Nephron progenitor cell (in vitro differentiated cells): Measurements from ENCODE around the gene EGLN3.

Experiments used
- DNase-seq: peaks from one replicate; pipeline ENCODE4 v3.0.0; 2021
- H3K27ac Mint-ChIP-seq: 2 replicates; pipeline ENCODE4 v1.8.0; 2021; ENCODE audit warnings: mild to moderate bottlenecking, moderate library complexity, mixed read lengths
- H3K27me3 Mint-ChIP-seq: 2 replicates; pipeline ENCODE4 v1.8.0; 2021; ENCODE audit warnings: mild to moderate bottlenecking, low read depth, mixed read lengths; ENCODE audit not compliant: poor library complexity
- H3K36me3 Mint-ChIP-seq: 2 replicates; pipeline ENCODE4 v1.8.0; 2021; ENCODE audit warnings: low read depth, mixed read lengths
- H3K4me1 Mint-ChIP-seq: 2 replicates; pipeline ENCODE4 v1.8.0; 2021; ENCODE audit warnings: mixed read lengths
- H3K4me3 Mint-ChIP-seq: 2 replicates; pipeline ENCODE4 v1.8.0; 2021; ENCODE audit warnings: mild to moderate bottlenecking, moderate library complexity, mixed read lengths
- H3K9me3 Mint-ChIP-seq: 2 replicates; pipeline ENCODE4 v1.8.0; 2021; ENCODE audit warnings: mild to moderate bottlenecking, moderate library complexity, mixed read lengths
- CTCF ChIP-seq: fragments of 200-600 bp; sonication (generic); IDR thresholded peaks from 2 replicates; pipeline ENCODE4 v1.5.0; 2021; ENCODE audit warnings: antibody characterized with exemption

EGLN3 gene

GRCh38 chr14:33945210-33946088 is 5.4 kb downstream of the EGLN3 start:
- no peak overlapping the region for H3K27ac Mint-ChIP-seq
- H3K4me3 Mint-ChIP-seq = no peak overlapping the region
- peaks cover 30% of the 10 kb centered on the region for H3K27me3 Mint-ChIP-seq
- no peaks in the 10 kb centered on the region for H3K9me3 Mint-ChIP-seq
- H3K4me1 Mint-ChIP-seq = peaks cover 47% of the 10 kb centered on the region
- DNase-seq = no peak
- H3K36me3 Mint-ChIP-seq = peaks cover 16% of the 10 kb centered on the region
- TF ChIP-seq CTCF = no peak

GRCh38 chr14:33943096-33943883 is 7.6 kb downstream of the EGLN3 start:
- peaks cover 38% of the 10 kb centered on the region for H3K4me1 Mint-ChIP-seq
- DNase-seq = no peak
- H3K27me3 Mint-ChIP-seq = peaks cover 9% of the 10 kb centered on the region
- peaks cover 25% of the 10 kb centered on the region for H3K36me3 Mint-ChIP-seq
- H3K27ac Mint-ChIP-seq = no peak overlapping the region
- H3K4me3 Mint-ChIP-seq = no peak overlapping the region
- H3K9me3 Mint-ChIP-seq = no peaks in the 10 kb centered on the region
- no peak for TF ChIP-seq CTCF

GRCh38 chr14:33941718-33942117 is 9.2 kb downstream of the EGLN3 start:
- H3K27ac Mint-ChIP-seq = no peak overlapping the region
- no peak overlapping the region for H3K4me3 Mint-ChIP-seq
- peaks cover 38% of the 10 kb centered on the region for H3K4me1 Mint-ChIP-seq
- H3K36me3 Mint-ChIP-seq = peaks cover 25% of the 10 kb centered on the region
- no peaks in the 10 kb centered on the region for H3K27me3 Mint-ChIP-seq
- DNase-seq = no peak
- no peak for TF ChIP-seq CTCF
- no peaks in the 10 kb centered on the region for H3K9me3 Mint-ChIP-seq

- H3K4me3 Mint-ChIP-seq = no peak overlapping the region
- H3K4me1 Mint-ChIP-seq = peaks cover 48% of the 10 kb centered on the region
Observed at GRCh38 chr14:33940561-33941011, 10.3 kb downstream of the EGLN3 start.

More at GRCh38 chr14:33940561-33941011, 10.3 kb downstream of the EGLN3 start:
- TF ChIP-seq CTCF = no peak
- Mint-ChIP-seq H3K9me3 (no peaks in the 10 kb centered on the region), H3K36me3 (peaks cover 26% of the 10 kb centered on the region), H3K27ac (peak overlapping the region; percentile 55), H3K27me3 (no peaks in the 10 kb centered on the region)
- no peak for DNase-seq
